Stimulated activated CD8-positive, alpha-beta memory T cell treated with anti-CD3 and anti-CD28 coated beads, Interleukin-7, amount 100 ng/mL, for 1 hour (primary cell): ENCODE measurements around the gene CCDC146.
"Not testable (repeated sequence)": the region's sequence is repeated elsewhere in the genome, so short reads cannot be mapped to it uniquely, and the experiment has no call there.

Experiments
- DNase-seq, 2 donors: peaks; one replicate each; pipeline ENCODE4 v3.0.0-alpha.2; 2020; ENCODE audit warnings: low read depth in 2 of 2

The CCDC146 gene, protein sequence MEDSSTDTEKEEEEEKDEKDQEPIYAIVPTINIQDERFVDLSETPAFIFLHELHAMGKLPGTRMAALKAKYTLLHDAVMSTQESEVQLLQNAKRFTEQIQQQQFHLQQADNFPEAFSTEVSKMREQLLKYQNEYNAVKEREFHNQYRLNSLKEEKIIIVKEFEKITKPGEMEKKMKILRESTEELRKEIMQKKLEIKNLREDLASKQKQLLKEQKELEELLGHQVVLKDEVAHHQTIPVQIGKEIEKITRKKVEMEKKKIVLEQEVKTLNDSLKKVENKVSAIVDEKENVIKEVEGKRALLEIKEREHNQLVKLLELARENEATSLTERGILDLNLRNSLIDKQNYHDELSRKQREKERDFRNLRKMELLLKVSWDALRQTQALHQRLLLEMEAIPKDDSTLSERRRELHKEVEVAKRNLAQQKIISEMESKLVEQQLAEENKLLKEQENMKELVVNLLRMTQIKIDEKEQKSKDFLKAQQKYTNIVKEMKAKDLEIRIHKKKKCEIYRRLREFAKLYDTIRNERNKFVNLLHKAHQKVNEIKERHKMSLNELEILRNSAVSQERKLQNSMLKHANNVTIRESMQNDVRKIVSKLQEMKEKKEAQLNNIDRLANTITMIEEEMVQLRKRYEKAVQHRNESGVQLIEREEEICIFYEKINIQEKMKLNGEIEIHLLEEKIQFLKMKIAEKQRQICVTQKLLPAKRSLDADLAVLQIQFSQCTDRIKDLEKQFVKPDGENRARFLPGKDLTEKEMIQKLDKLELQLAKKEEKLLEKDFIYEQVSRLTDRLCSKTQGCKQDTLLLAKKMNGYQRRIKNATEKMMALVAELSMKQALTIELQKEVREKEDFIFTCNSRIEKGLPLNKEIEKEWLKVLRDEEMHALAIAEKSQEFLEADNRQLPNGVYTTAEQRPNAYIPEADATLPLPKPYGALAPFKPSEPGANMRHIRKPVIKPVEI

DNA sequence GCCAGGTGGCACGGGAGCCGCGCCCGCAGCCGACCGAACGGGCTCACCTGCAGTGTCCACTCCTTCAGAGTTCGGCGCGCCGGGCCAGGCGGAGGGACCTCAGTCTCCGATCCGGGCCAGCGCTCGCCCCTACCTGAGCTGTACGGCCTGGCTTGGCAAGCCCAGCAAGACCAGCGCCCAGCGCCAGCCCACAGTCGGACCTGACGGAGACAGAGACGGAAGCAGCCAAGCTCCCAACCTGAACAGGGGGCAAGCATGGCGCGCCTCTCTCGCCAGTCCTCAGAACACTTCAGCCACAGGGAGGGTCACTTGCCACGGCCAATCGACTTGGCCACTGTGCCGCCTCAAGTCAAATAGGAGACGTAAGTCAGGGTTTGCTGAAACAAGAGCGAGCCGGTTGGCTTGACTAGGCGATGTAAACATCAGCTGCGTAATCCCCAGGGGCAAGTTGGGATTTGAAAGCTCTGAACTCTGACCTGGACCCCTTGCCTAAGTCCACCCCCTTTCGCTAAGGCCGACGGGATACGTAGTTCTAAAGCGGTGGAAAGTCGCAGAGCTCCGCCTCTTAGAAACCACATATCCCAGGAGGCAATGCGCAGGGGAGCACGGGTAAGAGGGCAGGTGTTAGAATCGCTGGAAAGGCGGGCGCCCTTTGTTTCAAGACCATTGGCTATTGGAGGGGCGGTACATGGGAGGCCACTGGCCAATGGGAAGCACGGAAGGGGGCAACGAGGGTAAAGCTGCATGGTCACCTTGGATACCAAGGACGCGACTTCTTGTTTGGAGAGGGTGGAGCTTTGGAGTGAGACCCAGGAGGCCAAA lies at the start of gene CCDC146:
Gene CCDC146, plus strand, starts transcription at position 756 of the 822 bp plus-strand sequence. CDS start 45,054 bp downstream, outside the sequence.
- DNase-seq = peak; percentile 83 to 84

DNA sequence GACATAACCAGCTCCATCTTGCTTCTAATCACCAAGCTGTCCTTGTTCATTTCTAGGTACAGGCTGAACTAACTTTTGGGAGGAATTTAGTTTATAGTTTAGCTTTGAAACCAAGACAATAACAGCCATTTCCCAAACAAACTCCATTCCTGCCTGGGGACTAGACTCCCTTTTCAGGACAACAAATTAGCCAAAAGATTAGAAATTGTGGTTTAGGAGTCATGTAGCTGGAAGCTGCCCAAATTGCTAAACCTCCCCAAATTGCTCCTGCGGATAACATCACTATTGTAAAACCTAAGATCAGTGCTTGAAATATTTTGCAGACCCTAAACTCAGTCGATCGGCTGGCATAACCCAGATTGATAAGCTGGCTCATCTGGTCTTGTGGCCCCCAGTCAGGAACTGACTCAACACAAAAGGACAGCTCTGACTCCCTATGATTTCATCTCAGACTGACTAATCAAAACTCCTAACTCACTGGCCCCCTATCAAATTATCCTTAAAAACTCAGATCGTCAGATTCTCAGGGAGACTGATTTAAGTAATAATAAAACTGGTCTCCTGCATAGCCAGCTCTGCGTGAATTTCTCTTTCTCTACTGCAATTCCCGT lies 47.5 kb upstream of the CCDC146 start:
- DNase-seq = not testable (repeated sequence)

DNA sequence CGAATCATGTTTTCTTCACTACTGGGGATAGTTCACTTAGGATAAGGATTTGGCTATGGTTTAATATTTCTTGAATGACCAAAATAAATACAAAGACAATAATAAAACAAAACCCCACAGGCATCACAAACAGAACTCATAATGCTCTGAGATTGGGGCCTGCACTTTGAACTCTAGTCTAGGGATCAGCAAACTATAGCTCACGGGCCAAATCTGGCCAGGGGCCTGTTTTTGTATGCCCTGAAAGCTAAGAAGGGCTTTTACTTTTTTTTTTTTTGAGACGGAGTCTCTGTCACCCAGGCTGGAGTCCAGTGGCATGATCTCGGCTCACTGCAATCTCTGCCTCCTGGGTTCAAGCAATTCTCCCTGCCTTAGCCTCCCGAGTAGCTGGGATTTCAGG lies 45.4 kb upstream of the CCDC146 start:
- DNase-seq = not testable (repeated sequence)

DNA sequence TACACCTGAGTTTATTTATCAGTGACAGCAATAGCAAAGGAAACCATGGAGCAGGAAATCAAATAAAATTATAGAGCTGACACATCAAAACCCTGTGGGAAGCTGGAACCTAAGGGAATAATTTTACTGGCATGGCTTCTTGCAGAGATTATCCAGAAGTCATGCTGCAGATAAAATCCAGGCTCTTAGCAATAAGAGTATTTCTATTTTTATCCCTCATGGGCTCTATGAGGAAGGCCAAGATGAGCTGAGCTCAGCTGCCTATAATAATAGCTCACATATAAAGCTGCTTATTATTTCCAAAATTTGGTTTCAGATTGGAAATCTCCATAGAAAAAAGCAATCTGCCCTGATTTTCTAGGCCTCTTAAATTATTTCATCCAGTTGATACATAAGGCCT lies 43.3 kb upstream of the CCDC146 start:
- DNase-seq = not testable (repeated sequence)

DNA sequence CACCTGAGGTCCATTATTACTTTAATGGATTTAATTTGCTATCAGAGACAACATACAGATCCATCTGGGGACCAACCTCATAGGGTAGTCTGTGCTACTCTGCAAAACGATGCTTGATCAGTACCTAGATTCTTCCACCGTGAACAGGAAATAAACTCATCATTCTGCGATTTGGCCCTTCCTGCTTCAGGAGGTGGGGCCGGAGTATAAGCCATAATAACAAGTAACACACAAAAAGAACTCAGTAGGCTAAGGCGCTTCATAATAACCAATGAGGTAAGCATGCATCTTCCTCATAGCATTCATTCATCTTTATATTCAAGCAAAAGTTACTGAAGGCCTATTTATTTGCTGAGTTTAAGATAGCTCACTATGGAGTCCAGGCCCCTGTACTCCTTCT lies 42.8 kb upstream of the CCDC146 start:
- DNase-seq = not testable (repeated sequence)

DNA sequence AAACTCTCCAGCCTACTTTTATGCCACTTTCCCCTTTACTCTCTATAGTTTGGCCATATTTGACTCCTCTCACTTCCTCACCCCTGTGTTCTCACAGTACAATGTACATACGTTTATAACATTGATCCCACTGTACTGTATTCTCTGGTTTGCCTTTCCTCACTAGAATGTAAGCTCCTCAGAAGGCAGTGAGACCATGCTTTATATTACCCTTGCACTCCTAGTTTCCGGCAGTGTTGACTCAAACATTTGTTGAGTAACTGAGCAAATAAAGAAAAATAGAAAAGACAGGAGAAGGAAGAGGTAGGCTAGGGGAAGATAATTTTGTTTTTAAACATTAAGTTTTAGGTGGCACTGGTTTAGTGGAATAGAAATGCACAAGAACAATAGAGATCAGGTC lies 42.2 kb upstream of the CCDC146 start:
- not testable (repeated sequence) for DNase-seq

DNA sequence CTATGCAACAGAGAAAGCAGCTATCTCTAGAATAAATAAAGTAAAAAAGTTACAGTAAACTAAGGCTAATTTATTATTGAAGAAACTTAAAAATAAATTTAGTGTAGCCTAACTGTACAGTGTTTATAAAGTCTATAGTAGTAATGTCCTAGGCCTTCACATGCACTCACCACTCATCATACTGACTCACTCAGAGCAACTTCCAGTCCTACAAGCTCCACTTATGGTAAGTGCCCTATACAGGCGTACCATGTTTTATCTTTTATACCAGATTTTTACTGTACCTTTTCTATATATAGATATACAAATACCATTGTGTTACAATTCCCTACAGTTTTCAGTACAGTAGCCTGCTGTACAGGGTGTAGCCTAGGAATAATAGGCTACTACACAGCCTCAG lies 40.2 kb upstream of the CCDC146 start:
- not testable (repeated sequence) for DNase-seq

DNA sequence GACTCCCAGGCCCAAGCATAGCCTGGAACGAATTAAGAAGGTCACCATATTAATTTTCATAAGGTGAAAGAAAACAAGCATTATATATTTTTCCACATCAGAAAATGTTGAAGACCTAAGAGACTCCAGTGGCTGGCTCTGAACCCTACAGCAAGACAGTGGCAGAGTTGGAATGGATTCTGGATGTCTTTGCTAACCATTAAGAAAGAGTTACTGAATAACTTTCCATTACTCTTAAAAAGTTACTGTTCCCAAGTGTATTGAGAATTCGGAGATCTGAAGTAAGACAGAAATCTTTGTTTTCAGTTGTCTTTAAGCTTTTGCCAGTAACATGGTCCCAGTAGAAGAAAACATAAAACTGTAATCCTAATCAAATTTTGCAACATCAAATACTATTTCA lies 30.1 kb upstream of the CCDC146 start:
- not testable (repeated sequence) for DNase-seq

DNA sequence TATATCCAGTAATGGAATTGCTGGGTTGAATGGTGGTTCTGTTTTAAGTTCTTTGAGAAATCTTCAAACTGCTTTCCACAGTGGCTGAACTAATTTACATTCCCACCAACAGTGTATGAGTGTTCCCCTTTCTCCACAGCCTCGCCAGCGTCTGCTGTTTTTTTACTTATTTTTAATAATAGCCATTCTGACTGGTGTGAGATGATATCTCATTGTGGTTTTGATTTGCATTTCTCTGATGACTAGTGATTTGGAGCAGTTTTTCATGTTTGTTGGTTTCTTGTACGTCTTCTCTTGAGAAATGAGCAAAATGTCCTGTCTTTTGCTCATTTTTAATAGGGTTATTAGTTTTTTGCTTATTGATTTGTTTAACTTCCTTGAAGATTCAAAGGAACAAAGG lies 21.9 kb upstream of the CCDC146 start:
- not testable (repeated sequence) for DNase-seq

DNA sequence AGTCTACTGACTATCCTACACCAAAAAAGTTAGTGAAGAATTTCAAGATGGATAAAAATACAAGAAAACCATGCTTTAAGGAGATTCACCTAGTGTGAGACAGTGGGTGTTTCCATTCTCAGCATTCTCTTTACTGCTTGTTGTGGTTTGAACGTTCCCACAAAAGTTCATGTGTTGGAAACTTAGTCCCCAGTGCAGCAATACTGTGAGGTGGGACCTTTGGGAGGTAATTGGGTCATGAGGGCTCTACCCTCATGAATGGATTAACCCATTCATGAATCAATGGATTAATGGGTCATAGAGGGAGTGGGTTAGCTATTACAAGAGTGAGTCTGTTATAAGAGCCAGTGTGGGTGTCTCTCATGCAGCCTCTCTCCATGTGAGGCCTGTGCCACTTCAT lies 21.2 kb upstream of the CCDC146 start:
- DNase-seq = not testable (repeated sequence)

DNA sequence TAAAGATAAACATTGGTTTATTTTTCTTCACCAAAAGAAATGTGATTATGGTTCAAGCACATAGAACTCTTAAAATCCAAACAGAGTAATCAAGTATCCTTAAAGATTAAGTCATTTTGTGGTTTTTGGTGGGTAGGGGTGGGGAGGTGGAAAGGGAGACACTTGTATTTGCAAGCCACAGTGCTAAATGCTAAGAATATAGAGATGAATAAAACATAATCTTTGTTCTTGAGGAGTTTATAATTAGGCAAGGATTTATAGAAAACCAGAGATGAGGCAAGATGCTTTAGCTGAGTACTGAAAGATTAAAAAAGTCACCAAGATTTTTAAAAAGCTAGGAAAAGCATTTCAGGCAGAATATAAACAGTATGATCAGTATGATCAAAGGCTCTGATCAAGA lies 19.7 kb upstream of the CCDC146 start:
- not testable (repeated sequence) for DNase-seq

DNA sequence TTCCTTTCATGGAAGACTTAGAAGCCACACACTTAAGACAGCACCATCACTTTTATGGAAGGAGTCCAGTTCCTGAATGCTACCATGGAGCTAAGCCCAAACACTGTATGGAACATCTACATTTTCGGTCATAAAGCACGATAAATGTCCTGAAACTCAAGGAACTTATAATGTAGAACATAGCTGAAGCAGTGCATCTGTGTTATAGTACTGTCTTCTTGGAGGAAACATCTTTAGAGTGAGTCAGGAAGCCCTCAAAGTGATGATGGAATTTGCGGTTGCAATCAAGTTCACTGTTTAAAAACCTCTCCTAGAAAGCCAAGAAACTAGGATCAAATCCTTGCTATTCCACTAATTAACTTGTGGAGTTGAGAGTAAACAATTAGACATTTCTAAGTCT lies 16.5 kb upstream of the CCDC146 start:
- DNase-seq = not testable (repeated sequence)

DNA sequence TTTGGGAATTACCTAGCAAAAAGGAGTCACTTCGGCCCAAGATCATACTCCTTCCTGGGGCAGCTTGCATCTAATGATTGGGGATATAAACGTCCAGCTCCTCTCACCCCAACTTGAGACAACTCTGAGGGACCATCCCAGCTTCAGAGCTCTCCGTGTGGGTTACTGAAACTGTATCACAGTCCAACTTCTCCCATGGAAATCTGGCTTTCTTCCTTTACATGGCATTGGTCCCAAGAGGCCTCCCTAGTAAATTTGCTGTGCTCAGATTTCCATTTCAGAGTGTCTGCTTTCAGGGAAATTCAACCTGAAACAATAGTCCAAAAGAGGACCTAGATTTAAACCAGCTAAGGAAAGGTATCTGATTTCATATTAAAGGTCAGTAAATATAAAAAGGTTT lies 14.8 kb upstream of the CCDC146 start:
- DNase-seq = not testable (repeated sequence)

DNA sequence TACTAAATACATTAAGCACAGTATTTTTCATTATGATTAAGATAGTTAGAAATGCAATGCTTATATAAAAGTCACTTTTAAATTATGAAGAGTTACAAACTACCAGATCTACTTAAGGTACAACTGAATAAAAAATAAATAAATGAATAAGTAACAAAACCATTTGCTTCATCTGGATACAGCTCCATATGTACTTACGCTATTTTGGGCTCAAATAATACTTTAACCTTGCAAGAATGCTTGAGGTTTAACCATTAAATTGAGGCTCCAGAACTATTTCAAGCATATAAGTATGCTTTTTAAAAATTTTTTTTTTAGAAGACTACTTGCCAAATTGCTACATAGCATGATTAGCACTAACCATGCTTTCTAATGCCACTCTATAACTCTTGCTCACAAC lies 14.1 kb upstream of the CCDC146 start:
- not testable (repeated sequence) for DNase-seq

DNA sequence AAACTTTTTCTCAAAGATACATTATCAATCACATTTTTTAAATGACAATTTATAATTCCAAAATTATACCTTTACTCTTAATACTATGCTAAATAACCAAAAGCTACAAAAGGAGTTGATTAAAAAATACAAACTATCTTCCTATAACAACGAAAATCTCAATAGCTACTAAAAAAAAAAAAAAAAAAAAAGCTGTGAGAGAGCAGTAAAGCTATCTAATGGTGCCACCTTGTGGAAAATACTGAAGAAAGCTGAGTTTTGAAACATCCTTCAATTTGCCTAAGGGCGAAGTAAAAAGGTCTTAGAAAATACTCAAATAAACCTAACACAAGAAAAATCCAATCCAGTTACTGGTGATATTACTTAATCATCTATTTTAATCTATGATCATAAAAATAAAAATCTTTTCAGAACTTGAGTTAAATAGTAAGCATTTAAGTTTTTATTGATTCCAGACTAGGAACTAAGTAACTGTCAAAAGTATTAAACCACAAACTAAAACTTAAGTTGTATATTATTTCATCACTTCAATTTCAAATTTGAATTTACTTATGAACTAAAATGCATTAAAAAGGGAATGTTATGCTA lies 9.6 kb upstream of the CCDC146 start:
- not testable (repeated sequence) for DNase-seq

DNA sequence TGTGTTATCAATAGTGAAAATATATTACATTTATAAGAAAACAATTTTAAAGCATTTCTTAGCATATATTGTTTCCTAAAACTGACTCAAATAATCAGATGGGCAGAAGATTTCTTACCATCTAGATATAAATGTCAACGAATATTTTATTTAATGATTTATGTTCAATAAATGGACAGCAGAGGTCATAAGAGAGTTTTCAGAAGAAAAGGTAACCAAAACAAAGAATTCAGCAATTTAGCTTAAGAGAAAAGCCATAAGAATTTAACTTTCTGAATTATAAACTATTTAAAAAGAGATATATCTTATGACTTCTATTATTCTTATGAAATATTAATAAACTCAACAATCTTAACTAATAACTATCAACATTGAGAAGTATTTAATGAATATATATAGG lies 3.1 kb downstream of the CCDC146 start:
- DNase-seq = not testable (repeated sequence)

DNA sequence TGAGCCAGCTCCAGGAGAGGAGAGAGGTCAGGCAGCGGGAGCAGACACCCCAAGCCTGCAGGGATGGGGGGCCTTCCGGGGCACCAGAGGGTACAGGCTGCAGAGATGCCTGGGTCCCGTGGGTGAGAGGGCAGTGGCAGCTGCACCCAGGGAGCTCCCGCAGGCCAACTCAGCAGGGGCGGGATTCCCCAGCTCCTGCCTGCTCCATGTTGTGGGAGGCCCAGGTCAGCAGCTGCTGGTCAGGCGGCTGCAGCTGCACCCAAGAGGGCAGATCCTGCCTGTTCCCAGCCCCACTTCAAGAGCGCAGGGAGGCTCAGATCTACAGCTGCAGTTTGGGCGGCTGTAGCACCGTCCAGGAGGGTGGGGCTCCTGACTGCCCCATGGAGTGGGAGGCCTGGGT lies 4.6 kb downstream of the CCDC146 start:
- DNase-seq = not testable (repeated sequence)

DNA sequence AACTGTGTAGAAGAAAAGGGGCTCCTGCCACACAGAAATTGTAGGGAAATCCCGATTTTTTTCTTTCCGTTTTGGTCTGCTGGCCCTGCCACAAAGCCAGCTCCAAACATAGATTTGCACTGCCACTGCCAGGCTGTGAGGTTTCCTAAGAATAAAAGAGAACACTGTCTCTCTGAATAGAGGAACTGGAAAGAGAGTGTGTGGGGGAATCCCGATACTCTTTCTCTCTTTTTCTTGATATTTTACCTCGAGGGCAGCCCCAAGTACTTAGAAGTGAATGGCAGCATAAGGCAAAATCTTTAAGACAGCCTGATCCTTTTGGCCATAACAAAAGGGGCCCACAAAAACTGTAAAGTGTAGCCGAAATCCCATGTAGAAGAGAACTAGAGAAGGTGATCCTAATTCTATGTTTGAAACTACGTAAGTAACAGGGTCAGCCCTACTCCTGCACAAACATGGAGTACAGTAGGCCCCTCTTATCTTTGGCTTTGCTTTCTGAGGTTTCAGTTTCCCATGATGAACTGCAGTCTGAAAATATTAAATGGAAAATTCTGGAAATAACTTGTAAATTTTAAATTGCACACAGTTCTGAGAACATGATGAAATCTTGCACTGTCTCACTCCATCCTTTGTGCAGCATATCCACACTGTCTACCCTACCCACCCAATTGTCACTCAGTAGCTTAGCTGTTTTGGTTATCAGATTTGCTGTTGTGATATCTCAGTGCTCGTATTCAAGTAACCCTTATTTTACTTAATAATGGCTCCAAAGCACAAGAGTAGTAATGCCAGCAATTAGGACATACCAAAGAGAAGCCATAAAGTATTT lies 6.4 kb downstream of the CCDC146 start:
- DNase-seq = not testable (repeated sequence)

DNA sequence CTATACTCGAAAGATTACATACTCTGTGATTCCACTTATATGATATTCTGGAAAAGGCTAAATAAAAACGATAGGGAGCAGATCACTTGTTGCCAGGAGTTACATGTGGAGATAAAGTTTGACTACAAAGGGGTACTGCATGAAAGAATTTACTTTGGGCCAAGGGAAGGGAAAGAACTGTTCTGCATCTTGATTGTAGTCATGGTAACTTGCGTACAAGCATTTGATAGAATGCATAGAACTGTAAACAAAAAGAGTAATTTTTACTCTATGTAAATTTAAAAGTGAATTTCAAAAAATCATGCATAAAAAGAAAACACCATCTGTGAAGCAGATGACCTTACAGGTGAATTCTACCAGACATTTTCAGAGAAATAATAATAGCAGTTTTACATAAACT lies 9.4 kb downstream of the CCDC146 start:
- DNase-seq = not testable (repeated sequence)

DNA sequence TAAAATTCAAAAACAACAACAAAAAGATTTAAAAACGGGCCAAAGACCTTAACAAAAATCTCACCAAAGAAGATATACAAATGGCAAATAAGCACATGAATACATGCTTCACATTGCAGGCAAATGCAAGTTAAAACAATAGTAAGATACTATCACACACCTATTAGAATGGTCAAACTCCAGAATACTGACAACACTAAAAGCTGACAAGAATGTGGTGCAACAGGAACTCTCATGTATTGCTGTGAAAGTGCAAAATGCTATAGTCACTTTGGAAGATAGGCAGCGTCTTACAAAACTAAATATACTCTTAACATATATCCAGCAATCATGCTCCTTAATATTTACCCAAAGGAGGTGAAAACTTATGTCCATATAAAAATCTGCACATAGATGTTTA lies 16.3 kb downstream of the CCDC146 start:
- DNase-seq = not testable (repeated sequence)
